ENCODE data around the gene ZGLP1.

The ZGLP1 gene

DNA sequence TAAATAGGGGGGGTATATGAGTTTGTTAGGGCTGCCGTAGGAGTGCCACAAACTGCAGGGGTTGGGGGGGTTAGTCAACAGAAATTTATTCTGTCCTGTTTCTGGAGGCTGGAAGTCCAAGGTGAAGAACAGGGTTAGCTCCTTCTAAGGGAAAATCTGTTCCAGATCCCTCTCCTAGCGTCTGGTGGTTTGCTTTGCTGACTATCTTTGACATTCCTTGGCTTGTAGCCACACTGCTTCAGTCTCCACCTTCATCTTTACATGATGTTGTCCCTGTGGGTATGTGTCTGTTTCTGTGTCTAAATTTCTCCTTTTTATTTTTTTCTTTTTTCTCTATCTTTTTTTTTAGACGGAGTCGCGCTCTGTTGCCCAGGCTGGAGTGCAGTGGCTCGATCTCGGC lies 46.8 kb downstream of the ZGLP1 start:
- H3K4me3 ChIP-seq (ENCODE audit: low read depth in 1 of 2, low read length in 1 of 2) = no peak overlapping the region
- no peaks in the 10 kb centered on the region for H3K9me3 ChIP-seq
- H3K27me3 ChIP-seq = no peaks in the 10 kb centered on the region
- no peak overlapping the region for H3K27ac ChIP-seq
- H3K4me1 ChIP-seq (ENCODE audit: control insufficient read depth in 1 of 2, insufficient read depth in 1 of 2, low read depth in 1 of 2, low read length in 1 of 2) = peaks cover 0 to 5% of the 10 kb centered on the region in 2 experiments
- no peaks in the 10 kb centered on the region for H3K36me3 ChIP-seq
- TF ChIP-seq, protein P1, sequence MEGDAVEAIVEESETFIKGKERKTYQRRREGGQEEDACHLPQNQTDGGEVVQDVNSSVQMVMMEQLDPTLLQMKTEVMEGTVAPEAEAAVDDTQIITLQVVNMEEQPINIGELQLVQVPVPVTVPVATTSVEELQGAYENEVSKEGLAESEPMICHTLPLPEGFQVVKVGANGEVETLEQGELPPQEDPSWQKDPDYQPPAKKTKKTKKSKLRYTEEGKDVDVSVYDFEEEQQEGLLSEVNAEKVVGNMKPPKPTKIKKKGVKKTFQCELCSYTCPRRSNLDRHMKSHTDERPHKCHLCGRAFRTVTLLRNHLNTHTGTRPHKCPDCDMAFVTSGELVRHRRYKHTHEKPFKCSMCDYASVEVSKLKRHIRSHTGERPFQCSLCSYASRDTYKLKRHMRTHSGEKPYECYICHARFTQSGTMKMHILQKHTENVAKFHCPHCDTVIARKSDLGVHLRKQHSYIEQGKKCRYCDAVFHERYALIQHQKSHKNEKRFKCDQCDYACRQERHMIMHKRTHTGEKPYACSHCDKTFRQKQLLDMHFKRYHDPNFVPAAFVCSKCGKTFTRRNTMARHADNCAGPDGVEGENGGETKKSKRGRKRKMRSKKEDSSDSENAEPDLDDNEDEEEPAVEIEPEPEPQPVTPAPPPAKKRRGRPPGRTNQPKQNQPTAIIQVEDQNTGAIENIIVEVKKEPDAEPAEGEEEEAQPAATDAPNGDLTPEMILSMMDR (IDR thresholded peaks at IDR 0.05) = no peak

GRCh38 chr19:10260141-10260584 lies 49.5 kb downstream of the ZGLP1 start:
- Histone ChIP-seq H3K36me3 (peaks cover 7% of the 10 kb centered on the region), H3K27ac (no peak overlapping the region), H3K4me1 (ENCODE audit: control insufficient read depth in 1 of 2, insufficient read depth in 1 of 2, low read depth in 1 of 2, low read length in 1 of 2) (peaks cover 0 to 5% of the 10 kb centered on the region in 2 experiments), H3K9me3 (no peaks in the 10 kb centered on the region), H3K27me3 (no peaks in the 10 kb centered on the region), H3K4me3 (ENCODE audit: low read depth in 1 of 2, low read length in 1 of 2) (no peak overlapping the region)
- TF ChIP-seq, protein P1 (IDR thresholded peaks at IDR 0.05) = no peak

- Histone ChIP-seq H3K36me3 (peaks cover 10% of the 10 kb centered on the region), H3K4me1 (ENCODE audit: control insufficient read depth in 1 of 2, insufficient read depth in 1 of 2, low read depth in 1 of 2, low read length in 1 of 2) (peaks cover 0 to 5% of the 10 kb centered on the region in 2 experiments), H3K27me3 (no peaks in the 10 kb centered on the region), H3K27ac (no peak overlapping the region), H3K9me3 (no peaks in the 10 kb centered on the region), H3K4me3 (ENCODE audit: low read depth in 1 of 2, low read length in 1 of 2) (no peak overlapping the region)
- TF ChIP-seq, protein P1 (IDR thresholded peaks at IDR 0.05) = peak; percentile 61
These were observed 50.3 kb downstream of the ZGLP1 start for GRCh38 chr19:10259162-10259905.

DNA sequence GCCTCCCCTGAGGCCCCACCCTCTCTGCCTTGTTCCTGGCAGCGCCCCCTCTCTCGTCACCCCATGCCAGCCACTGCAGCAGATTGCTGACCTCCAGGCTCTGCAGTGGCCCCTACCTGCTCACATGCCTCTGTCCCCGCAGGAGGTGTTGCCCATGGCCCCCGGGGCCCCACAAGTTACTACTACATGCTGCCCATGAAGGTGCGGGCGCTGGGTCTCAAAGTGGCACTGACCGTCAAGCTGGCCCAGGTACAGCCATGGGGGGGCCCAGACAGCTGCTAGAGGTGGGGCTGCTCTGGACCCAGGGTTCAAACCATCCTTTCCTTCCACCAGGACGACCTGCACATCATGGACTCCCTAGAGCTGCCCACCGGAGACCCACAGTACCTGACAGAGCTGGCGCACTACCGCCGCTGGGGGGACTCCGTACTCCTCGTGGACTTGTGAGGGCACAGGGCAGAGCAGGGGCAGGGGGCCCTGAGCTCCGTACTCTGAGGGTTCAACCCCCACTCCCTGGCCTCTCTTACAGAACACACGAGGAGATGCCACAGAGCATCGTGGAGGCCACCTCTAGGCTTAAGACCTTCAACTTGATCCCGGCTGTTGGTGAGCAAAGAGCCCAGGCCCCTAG lies 51.4 kb downstream of the ZGLP1 start:
- Histone ChIP-seq H3K4me1 (ENCODE audit: control insufficient read depth in 1 of 2, insufficient read depth in 1 of 2, low read depth in 1 of 2, low read length in 1 of 2) (peaks cover 0 to 5% of the 10 kb centered on the region in 2 experiments), H3K27me3 (no peaks in the 10 kb centered on the region), H3K4me3 (ENCODE audit: low read depth in 1 of 2, low read length in 1 of 2) (no peak overlapping the region), H3K27ac (no peak overlapping the region), H3K36me3 (peaks cover 10% of the 10 kb centered on the region), H3K9me3 (no peaks in the 10 kb centered on the region)
- TF ChIP-seq, protein P1 (IDR thresholded peaks at IDR 0.05) = no peak

DNA sequence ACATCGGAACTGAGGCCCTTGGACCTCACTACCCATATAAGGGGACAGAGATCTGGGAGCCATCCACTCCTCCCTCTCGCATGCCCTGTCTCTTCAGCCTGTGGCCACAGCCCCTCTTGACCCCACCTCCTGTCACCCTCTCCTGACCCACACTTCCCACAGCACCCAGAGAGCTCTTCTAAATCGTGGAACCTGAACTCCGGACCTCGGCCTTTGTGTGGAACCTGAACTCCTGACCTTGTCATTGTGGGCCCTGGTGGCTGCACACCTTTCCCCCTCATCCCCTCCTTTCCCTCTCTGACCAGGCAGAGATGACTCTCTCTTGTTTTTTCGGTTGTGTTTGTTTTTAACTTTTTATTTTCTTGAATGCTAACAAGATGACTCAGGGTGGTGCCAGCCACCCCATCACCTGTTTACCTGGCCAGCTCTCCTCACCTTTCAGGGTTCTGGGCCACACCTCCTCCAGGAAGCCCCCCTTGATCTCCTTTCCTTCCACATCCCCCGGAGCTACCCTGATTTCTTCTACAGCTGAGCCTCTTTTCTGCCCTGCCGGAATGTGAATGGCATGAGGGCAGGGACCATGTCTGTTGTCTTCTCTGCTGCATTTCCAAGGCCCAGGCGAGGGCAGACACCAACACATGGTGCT lies 52.5 kb downstream of the ZGLP1 start:
- Histone ChIP-seq H3K9me3 (no peaks in the 10 kb centered on the region), H3K4me3 (ENCODE audit: low read depth in 1 of 2, low read length in 1 of 2) (no peak overlapping the region), H3K27me3 (no peaks in the 10 kb centered on the region), H3K4me1 (ENCODE audit: control insufficient read depth in 1 of 2, insufficient read depth in 1 of 2, low read depth in 1 of 2, low read length in 1 of 2) (peaks cover 9 to 14% of the 10 kb centered on the region in 2 experiments), H3K27ac (no peak overlapping the region), H3K36me3 (peaks cover 10% of the 10 kb centered on the region)
- TF ChIP-seq, protein P1 (IDR thresholded peaks at IDR 0.05) = no peak

All from neutrophil (primary cell).